ENCODE results near the gene MRNIP.

MRNIP gene

GRCh38 chr5:179858586-179859427 lies at the start of gene MRNIP:
Gene MRNIP, minus strand, starts transcription at chr5:179858817. Its CDS starts 21 bp downstream, at chr5:179858796.
- DNase-seq (ENCODE audit: low spot score), result peak; percentile 99

GRCh38 chr5:179907556-179908324 lies 49.1 kb upstream of the MRNIP start, which contains the start of gene TBC1D9B:
Gene TBC1D9B, minus strand, starts transcription at chr5:179907897. Its CDS starts 76 bp downstream, at chr5:179907821.
- peak; percentile 78 for DNase-seq (ENCODE audit: low spot score)

GRCh38 chr5:179906795-179907555 lies 48.4 kb upstream of the MRNIP start:
- DNase-seq (ENCODE audit: low spot score), result peak; percentile 31

GRCh38 chr5:179906294-179906794 lies 47.7 kb upstream of the MRNIP start:
- DNase-seq (ENCODE audit: low spot score), result no peak

- no peak for DNase-seq (ENCODE audit: low spot score)
Measured at GRCh38 chr5:179905161-179905560, 46.5 kb upstream of the MRNIP start.

GRCh38 chr5:179904463-179905160 lies 46.0 kb upstream of the MRNIP start:
- DNase-seq (ENCODE audit: low spot score), result no peak

GRCh38 chr5:179902763-179903158 lies 44.1 kb upstream of the MRNIP start:
- no peak for DNase-seq (ENCODE audit: low spot score)

- no peak for DNase-seq (ENCODE audit: low spot score)
Measured at GRCh38 chr5:179901915-179902762, 43.5 kb upstream of the MRNIP start.

- DNase-seq (ENCODE audit: low spot score), result no peak
Measured at GRCh38 chr5:179901462-179901861, 42.8 kb upstream of the MRNIP start.

GRCh38 chr5:179900711-179901110 lies 42.1 kb upstream of the MRNIP start:
- no peak for DNase-seq (ENCODE audit: low spot score)

- DNase-seq (ENCODE audit: low spot score), result no peak
Measured at GRCh38 chr5:179900206-179900605, 41.6 kb upstream of the MRNIP start.

- no peak for DNase-seq (ENCODE audit: low spot score)
Measured at GRCh38 chr5:179895861-179896260, 37.2 kb upstream of the MRNIP start.

- DNase-seq (ENCODE audit: low spot score), result no peak
Measured at GRCh38 chr5:179893958-179894895, 35.6 kb upstream of the MRNIP start.

- DNase-seq (ENCODE audit: low spot score), result no peak
Measured at GRCh38 chr5:179893076-179893957, 34.7 kb upstream of the MRNIP start.

GRCh38 chr5:179892255-179892654 lies 33.6 kb upstream of the MRNIP start:
- no peak for DNase-seq (ENCODE audit: low spot score)

GRCh38 chr5:179890751-179891682 lies 32.4 kb upstream of the MRNIP start:
- DNase-seq (ENCODE audit: low spot score), result no peak

- DNase-seq (ENCODE audit: low spot score), result no peak
Measured at GRCh38 chr5:179889885-179890284, 31.3 kb upstream of the MRNIP start.
